Measurements from ENCODE around the gene DMKN. TPM values are rescaled to one million over a fixed set of nuclear protein-coding genes. Genes with fewer than 3 reads are reported as not detected.
"Not testable (repeated sequence)": the region's sequence is repeated elsewhere in the genome, so short reads cannot be mapped to it uniquely, and the experiment has no call there.

The DMKN gene
- total RNA-seq, 3 donors from 2014 or later (not counting 1 experiment from before 2014, with no cell fraction given), result 10.7 to 15.3 (median 11.3) TPM

GRCh38 chr19:35483089-35483488 lies 30.4 kb downstream of the DMKN start:
- H3K27me3 Mint-ChIP-seq (ENCODE audit: low read depth in 2 of 2), result peaks cover 4 to 15% of the 10 kb centered on the region in 2 donors
- no peaks in the 10 kb centered on the region for H3K36me3 ChIP-seq (ENCODE audit: control insufficient read depth, insufficient read depth, low read length)
- no peak for TF ChIP-seq CTCF (IDR thresholded peaks at IDR 0.05)
- H3K4me1 ChIP-seq (ENCODE audit: control insufficient read depth, insufficient read depth, low read length), result no peaks in the 10 kb centered on the region
- no peaks in the 10 kb centered on the region for H3K9me3 ChIP-seq (ENCODE audit: control insufficient read depth, insufficient read depth, low read length)
- H3K9me3 Mint-ChIP-seq, result no peaks in the 10 kb centered on the region
- no peaks in the 10 kb centered on the region for H3K27me3 ChIP-seq (ENCODE audit: control insufficient read depth, insufficient read depth, low read length)
- no peak overlapping the region for H3K4me3 Mint-ChIP-seq
- 75% methylated on average over 5 of the region's 5 CpGs for WGBS (ENCODE audit: insufficient coverage)
- no peak overlapping the region for H3K27ac Mint-ChIP-seq
- no peaks in the 10 kb centered on the region for H3K36me3 Mint-ChIP-seq
- no peak overlapping the region for H3K27ac ChIP-seq (ENCODE audit: low read length)
- DNase-seq, result no peak
- no peak overlapping the region for H3K4me3 ChIP-seq (ENCODE audit: low read length)
- no peaks in the 10 kb centered on the region for H3K4me1 Mint-ChIP-seq
- intact Hi-C loops (cut with micrococcal nuclease), result no loop called here
- ATAC-seq, result no peak

- Histone ChIP-seq H3K36me3 (ENCODE audit: control insufficient read depth, insufficient read depth, low read length) (no peaks in the 10 kb centered on the region), H3K9me3 (ENCODE audit: control insufficient read depth, insufficient read depth, low read length) (no peaks in the 10 kb centered on the region), H3K27me3 (ENCODE audit: control insufficient read depth, insufficient read depth, low read length) (no peaks in the 10 kb centered on the region), H3K4me3 (ENCODE audit: low read length) (no peak overlapping the region), H3K4me1 (ENCODE audit: control insufficient read depth, insufficient read depth, low read length) (no peaks in the 10 kb centered on the region), H3K27ac (ENCODE audit: low read length) (no peak overlapping the region)
- no peak overlapping the region for H3K4me3 Mint-ChIP-seq
- no peak overlapping the region for H3K27ac Mint-ChIP-seq
- no peaks in the 10 kb centered on the region for H3K36me3 Mint-ChIP-seq
- ATAC-seq (no peak), DNase-seq (no peak)
- H3K4me1 Mint-ChIP-seq, result no peaks in the 10 kb centered on the region
- intact Hi-C loops (cut with micrococcal nuclease), result no loop called here
- 95% methylated on average over 21 of the region's 21 CpGs for WGBS (ENCODE audit: insufficient coverage)
- no peaks in the 10 kb centered on the region for H3K9me3 Mint-ChIP-seq
- TF ChIP-seq CTCF (IDR thresholded peaks at IDR 0.05), result no peak
- H3K27me3 Mint-ChIP-seq (ENCODE audit: low read depth in 2 of 2), result peaks cover 0 to 3% of the 10 kb centered on the region in 2 donors
Measured at GRCh38 chr19:35478794-35479677, 34.4 kb downstream of the DMKN start.

GRCh38 chr19:35476149-35476548 lies 37.3 kb downstream of the DMKN start:
- Histone ChIP-seq H3K9me3 (ENCODE audit: control insufficient read depth, insufficient read depth, low read length) (no peaks in the 10 kb centered on the region), H3K27ac (ENCODE audit: low read length) (no peak overlapping the region), H3K4me1 (ENCODE audit: control insufficient read depth, insufficient read depth, low read length) (no peaks in the 10 kb centered on the region), H3K36me3 (ENCODE audit: control insufficient read depth, insufficient read depth, low read length) (no peaks in the 10 kb centered on the region), H3K4me3 (ENCODE audit: low read length) (no peak overlapping the region), H3K27me3 (ENCODE audit: control insufficient read depth, insufficient read depth, low read length) (no peaks in the 10 kb centered on the region)
- WGBS (ENCODE audit: insufficient coverage), result 67% methylated on average over 4 of the region's 4 CpGs
- peaks cover 0 to 3% of the 10 kb centered on the region in 2 donors for H3K27me3 Mint-ChIP-seq (ENCODE audit: low read depth in 2 of 2)
- no peaks in the 10 kb centered on the region for H3K9me3 Mint-ChIP-seq
- H3K4me1 Mint-ChIP-seq, result no peaks in the 10 kb centered on the region
- H3K27ac Mint-ChIP-seq, result no peak overlapping the region
- no peak overlapping the region for H3K4me3 Mint-ChIP-seq
- TF ChIP-seq CTCF (IDR thresholded peaks at IDR 0.05), result no peak
- ATAC-seq (no peak), DNase-seq (no peak)
- no peaks in the 10 kb centered on the region for H3K36me3 Mint-ChIP-seq
- intact Hi-C loops (cut with micrococcal nuclease), result no loop called here

- H3K4me3 ChIP-seq (ENCODE audit: low read length); H3K36me3 ChIP-seq (ENCODE audit: control insufficient read depth, insufficient read depth, low read length); ATAC-seq; H3K36me3 Mint-ChIP-seq; H3K4me1 Mint-ChIP-seq; H3K4me1 ChIP-seq (ENCODE audit: control insufficient read depth, insufficient read depth, low read length); H3K27me3 ChIP-seq (ENCODE audit: control insufficient read depth, insufficient read depth, low read length); H3K9me3 Mint-ChIP-seq; H3K9me3 ChIP-seq (ENCODE audit: control insufficient read depth, insufficient read depth, low read length); intact Hi-C loops (cut with micrococcal nuclease); H3K27me3 Mint-ChIP-seq (ENCODE audit: low read depth in 2 of 2); DNase-seq; H3K27ac Mint-ChIP-seq; H3K4me3 Mint-ChIP-seq; H3K27ac ChIP-seq (ENCODE audit: low read length): not testable (repeated sequence)
- 95% methylated on average over 7 of the region's 7 CpGs for WGBS (ENCODE audit: insufficient coverage)
Measured at GRCh38 chr19:35474594-35474993, 38.9 kb downstream of the DMKN start.

Measured in natural killer cell (primary cell).